ENCODE results near the gene RAPGEF2. TPM values are rescaled to one million over a fixed set of nuclear protein-coding genes. Genes with fewer than 3 reads are reported as not detected.

Gene RAPGEF2
- total and polyA plus RNA-seq, 9 of the 15 experiments (the other 6 are each of a cell fraction or from before 2014, with no cell fraction given): 3.1 to 32.6 (median 23.1) TPM

DNA sequence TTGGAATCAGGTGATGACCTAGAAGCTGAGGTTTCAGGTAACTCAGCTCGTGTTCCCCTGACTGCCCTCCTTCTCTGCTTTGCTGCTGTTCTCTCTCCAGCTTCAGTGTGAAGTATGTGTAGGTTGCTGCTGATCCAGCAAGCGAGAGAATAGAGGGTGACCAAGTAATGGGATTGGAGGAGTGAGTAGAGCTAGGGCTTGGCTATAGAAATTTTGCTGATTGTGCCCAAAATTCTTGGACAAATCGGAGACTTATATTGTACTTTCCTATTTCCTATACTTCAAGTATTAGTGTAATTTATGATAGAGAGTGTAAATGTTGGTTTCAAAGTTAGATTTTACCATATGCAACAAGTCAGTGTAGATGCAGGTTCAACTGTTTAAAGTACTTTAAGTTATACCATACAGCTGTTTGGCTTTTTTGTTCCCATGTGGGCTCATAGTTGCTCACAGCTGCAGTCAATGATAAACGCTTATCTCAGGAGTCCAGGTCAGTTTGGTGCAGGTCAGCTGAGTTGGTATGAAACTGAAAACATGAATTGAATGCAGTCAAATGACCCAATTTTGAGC, 48.0 kb downstream of the RAPGEF2 start (continued):
- TF ChIP-seq, protein P1, sequence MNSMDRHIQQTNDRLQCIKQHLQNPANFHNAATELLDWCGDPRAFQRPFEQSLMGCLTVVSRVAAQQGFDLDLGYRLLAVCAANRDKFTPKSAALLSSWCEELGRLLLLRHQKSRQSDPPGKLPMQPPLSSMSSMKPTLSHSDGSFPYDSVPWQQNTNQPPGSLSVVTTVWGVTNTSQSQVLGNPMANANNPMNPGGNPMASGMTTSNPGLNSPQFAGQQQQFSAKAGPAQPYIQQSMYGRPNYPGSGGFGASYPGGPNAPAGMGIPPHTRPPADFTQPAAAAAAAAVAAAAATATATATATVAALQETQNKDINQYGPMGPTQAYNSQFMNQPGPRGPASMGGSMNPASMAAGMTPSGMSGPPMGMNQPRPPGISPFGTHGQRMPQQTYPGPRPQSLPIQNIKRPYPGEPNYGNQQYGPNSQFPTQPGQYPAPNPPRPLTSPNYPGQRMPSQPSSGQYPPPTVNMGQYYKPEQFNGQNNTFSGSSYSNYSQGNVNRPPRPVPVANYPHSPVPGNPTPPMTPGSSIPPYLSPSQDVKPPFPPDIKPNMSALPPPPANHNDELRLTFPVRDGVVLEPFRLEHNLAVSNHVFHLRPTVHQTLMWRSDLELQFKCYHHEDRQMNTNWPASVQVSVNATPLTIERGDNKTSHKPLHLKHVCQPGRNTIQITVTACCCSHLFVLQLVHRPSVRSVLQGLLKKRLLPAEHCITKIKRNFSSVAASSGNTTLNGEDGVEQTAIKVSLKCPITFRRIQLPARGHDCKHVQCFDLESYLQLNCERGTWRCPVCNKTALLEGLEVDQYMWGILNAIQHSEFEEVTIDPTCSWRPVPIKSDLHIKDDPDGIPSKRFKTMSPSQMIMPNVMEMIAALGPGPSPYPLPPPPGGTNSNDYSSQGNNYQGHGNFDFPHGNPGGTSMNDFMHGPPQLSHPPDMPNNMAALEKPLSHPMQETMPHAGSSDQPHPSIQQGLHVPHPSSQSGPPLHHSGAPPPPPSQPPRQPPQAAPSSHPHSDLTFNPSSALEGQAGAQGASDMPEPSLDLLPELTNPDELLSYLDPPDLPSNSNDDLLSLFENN (IDR thresholded peaks at IDR 0.05; ENCODE audit: low read depth in 2 of 2, low read length in 2 of 2): peak in 1 of 2 experiments; percentile 97; a peak in 2 of 4 replicates
- TF ChIP-seq MYBL2 (IDR thresholded peaks at IDR 0.05; ENCODE audit: low read depth) (peak; percentile 67), MYBL2 (CRISPR knock-in tag; IDR thresholded peaks at IDR 0.05; ENCODE audit: borderline replicate concordance) (no peak), MAX (CRISPR knock-in tag; IDR thresholded peaks at IDR 0.05) (0 out of 2 replicates have a peak, but pooled peaks have one; percentile 33), GATAD2B (IDR thresholded peaks at IDR 0.05; ENCODE audit: borderline replicate concordance) (peak; percentile 96; the same call in 1 of the 2 replicates), HLTF (IDR thresholded peaks at IDR 0.05) (peak; percentile 41; the same call in 1 of the 2 replicates), NCOA2 (IDR thresholded peaks at IDR 0.05; ENCODE audit: partially characterized antibody in 2 of 2) (peak; percentile 59 to 81), TSC22D4 (tag; IDR thresholded peaks at IDR 0.05) (no peak), TAF1 (IDR thresholded peaks at IDR 0.05; ENCODE audit: control insufficient read depth, extremely low read depth, insufficient read depth, low read length, severe bottlenecking) (peak; percentile 30), FOXA3 (CRISPR knock-in tag; conservative IDR thresholded peaks at IDR 0.05 in 1 of 2, IDR thresholded peaks at IDR 0.05 in 1 of 2) (0 out of 4 replicates have a peak, but pooled peaks of 1 of the 2 experiments have one; percentile 32), HINFP (tag; conservative IDR thresholded peaks at IDR 0.05; ENCODE audit: low read depth) (0 out of 2 replicates have a peak, but pooled peaks have one; percentile 26), HDAC2 (IDR thresholded peaks at IDR 0.05) (peak; percentile 77), NCOA4 (IDR thresholded peaks at IDR 0.05; ENCODE audit: partially characterized antibody) (no peak), NONO (IDR thresholded peaks at IDR 0.05; ENCODE audit: low read depth in 2 of 2, low read length in 1 of 2) (peak in 1 of 2 experiments; percentile 85; a peak in 2 of 4 replicates), MLLT1 (IDR thresholded peaks at IDR 0.05) (0 out of 4 replicates have a peak, but pooled peaks of 1 of the 2 experiments have one; percentile 8), POLR2AphosphoS5 (IDR thresholded peaks at IDR 0.05; ENCODE audit: control insufficient read depth, insufficient read depth, low read depth, low read length) (peak; percentile 98), CREB3 (tag; conservative IDR thresholded peaks at IDR 0.05; ENCODE audit: low read depth) (no peak), TAL1 (IDR thresholded peaks at IDR 0.05) (peak; percentile 99), JUNB (CRISPR knock-in tag; conservative IDR thresholded peaks at IDR 0.05) (no peak)
